Calu3 (cell line): ENCODE measurements around the gene TUBB1. TPM values are rescaled to one million over a fixed set of nuclear protein-coding genes. Genes with fewer than 3 reads are reported as not detected.

Experiments
- BruUV-seq: library from RNA; stranded (reverse); fragments of 400-500 nt; replicated peaks from 2 replicates; lab custom pipeline; 2021; lab: Mats Ljungman, UMichigan
- CTCF ChIA-PET: fragments of 300-600 bp; sonication (Branson Sonifier 250); formaldehyde crosslinking; loops from one replicate; lab custom pipeline; 2022; ENCODE audit warnings: antibody characterized with exemption; lab: Charles Lee
- DNase-seq: peaks from one replicate; pipeline ENCODE4 v3.0.0; 2022
- H3K27ac Mint-ChIP-seq: one replicate; pipeline ENCODE4 v1.8.0; 2022; ENCODE audit warnings: mixed read lengths; ENCODE audit not compliant: unreplicated experiment
- H3K27me3 Mint-ChIP-seq: one replicate; pipeline ENCODE4 v1.8.0; 2022; ENCODE audit warnings: mixed read lengths; ENCODE audit not compliant: unreplicated experiment
- H3K36me3 Mint-ChIP-seq: one replicate; pipeline ENCODE4 v1.8.0; 2022; ENCODE audit warnings: mild to moderate bottlenecking, moderate library complexity, mixed read lengths; ENCODE audit not compliant: insufficient read depth, unreplicated experiment
- H3K4me1 Mint-ChIP-seq: one replicate; pipeline ENCODE4 v1.8.0; 2022; ENCODE audit warnings: mild to moderate bottlenecking, low read depth, mixed read lengths; ENCODE audit not compliant: unreplicated experiment
- H3K4me3 Mint-ChIP-seq: one replicate; pipeline ENCODE4 v1.8.0; 2022; ENCODE audit warnings: mild to moderate bottlenecking, low read depth, moderate library complexity, mixed read lengths; ENCODE audit not compliant: unreplicated experiment
- H3K9me3 Mint-ChIP-seq: one replicate; pipeline ENCODE4 v1.8.0; 2022; ENCODE audit warnings: low read depth, mixed read lengths; ENCODE audit not compliant: unreplicated experiment
- intact Hi-C: fragments of 100-400 bp; cut with micrococcal nuclease; formaldehyde crosslinking; loops from one replicate; pipeline ENCODE4 v1.10.0; 2022; ENCODE audit not compliant: unreplicated experiment
- total RNA-seq: library from RNA; stranded (reverse); gene quantifications from 2 replicates; pipeline ENCODE4 v1.2.3, GENCODE V29; 2022
- TF ChIP-seq, protein P1 (sequence below): fragments of 200-600 bp; IDR thresholded peaks from one replicate; pipeline ENCODE4 v1.8.0; 2022; ENCODE audit warnings: antibody characterized with exemption; ENCODE audit not compliant: unreplicated experiment

The TUBB1 gene
- total RNA-seq, 1 experiment from 2014 or later, result not detected

DNA sequence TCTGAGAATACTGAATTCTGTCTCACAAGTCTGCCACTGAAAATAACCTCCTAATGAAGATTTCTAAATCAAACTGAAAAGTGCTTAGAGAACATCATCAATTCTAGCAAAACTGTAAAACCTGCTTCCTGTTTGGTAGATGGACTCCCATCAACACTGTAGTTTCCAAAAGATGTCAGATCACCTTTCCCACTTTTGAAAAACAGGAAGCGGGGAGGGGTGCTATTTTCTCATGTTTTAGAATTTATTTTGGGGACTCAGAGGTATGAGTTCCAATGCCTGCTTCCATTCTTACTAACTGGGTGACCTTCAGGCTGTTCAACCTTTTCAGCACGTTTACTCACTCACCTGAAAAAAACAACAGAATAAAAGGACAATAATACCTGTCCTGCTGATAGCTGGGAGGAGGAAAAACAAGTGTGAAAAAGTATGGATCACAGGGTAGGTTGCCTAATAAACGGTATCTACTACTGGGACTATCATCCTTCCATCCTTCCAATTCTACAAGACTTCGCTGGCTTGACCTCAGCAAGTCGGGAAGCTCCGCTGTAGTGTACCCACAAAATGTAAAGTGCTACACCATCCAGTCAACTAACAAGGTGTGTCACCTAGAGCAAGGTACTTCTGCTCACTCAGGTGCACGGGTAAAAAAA, 11.8 kb downstream of the TUBB1 start:
- Mint-ChIP-seq H3K4me3 (peak overlapping the region; percentile 95), H3K36me3 (peaks cover 93% of the 10 kb centered on the region), H3K27me3 (no peaks in the 10 kb centered on the region), H3K4me1 (peaks cover 55% of the 10 kb centered on the region), H3K27ac (peak overlapping the region; percentile 91), H3K9me3 (no peaks in the 10 kb centered on the region)
- TF ChIP-seq, protein P1, sequence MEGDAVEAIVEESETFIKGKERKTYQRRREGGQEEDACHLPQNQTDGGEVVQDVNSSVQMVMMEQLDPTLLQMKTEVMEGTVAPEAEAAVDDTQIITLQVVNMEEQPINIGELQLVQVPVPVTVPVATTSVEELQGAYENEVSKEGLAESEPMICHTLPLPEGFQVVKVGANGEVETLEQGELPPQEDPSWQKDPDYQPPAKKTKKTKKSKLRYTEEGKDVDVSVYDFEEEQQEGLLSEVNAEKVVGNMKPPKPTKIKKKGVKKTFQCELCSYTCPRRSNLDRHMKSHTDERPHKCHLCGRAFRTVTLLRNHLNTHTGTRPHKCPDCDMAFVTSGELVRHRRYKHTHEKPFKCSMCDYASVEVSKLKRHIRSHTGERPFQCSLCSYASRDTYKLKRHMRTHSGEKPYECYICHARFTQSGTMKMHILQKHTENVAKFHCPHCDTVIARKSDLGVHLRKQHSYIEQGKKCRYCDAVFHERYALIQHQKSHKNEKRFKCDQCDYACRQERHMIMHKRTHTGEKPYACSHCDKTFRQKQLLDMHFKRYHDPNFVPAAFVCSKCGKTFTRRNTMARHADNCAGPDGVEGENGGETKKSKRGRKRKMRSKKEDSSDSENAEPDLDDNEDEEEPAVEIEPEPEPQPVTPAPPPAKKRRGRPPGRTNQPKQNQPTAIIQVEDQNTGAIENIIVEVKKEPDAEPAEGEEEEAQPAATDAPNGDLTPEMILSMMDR, result no peak
- intact Hi-C loops, result loop anchor here (5.0 kb wide), 2 partner anchors 49 to 159 kb away; partner anchors contain the start of gene NELFCD
- TSS peak; percentile 37 for BruUV-seq
- DNase-seq, result no peak
- CTCF ChIA-PET, result interaction anchor here (1.2 to 2.5 kb wide), 2 partner anchors 14 to 161 kb away, joined by 4 to 11 read pairs; no protein-coding TSS in a partner anchor

DNA sequence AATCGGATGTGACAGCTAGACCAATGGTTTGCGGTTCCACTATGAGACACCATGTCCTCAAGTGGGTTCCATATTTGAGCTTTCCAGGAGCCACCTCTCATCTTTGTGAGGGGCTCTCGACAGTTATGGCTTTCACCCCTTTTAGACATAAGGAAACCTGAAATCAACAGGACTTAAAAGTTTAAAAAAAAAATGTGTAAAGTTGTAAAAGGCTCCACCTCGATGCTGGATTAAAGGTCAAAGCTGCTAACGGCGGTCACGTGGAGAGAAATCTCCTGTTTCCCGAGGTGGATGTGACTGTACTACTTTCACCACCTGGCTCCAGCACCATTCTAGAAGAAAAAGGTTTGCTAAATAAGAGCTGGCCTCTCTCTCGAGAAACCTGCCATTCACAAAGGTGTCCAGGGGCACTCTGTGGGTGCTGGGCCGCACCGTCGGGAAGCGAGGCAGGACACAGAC, 12.4 kb downstream of the TUBB1 start:
- intact Hi-C loops, result loop anchor here (5.0 kb wide), 2 partner anchors 49 to 159 kb away; partner anchors contain the start of gene NELFCD

DNA sequence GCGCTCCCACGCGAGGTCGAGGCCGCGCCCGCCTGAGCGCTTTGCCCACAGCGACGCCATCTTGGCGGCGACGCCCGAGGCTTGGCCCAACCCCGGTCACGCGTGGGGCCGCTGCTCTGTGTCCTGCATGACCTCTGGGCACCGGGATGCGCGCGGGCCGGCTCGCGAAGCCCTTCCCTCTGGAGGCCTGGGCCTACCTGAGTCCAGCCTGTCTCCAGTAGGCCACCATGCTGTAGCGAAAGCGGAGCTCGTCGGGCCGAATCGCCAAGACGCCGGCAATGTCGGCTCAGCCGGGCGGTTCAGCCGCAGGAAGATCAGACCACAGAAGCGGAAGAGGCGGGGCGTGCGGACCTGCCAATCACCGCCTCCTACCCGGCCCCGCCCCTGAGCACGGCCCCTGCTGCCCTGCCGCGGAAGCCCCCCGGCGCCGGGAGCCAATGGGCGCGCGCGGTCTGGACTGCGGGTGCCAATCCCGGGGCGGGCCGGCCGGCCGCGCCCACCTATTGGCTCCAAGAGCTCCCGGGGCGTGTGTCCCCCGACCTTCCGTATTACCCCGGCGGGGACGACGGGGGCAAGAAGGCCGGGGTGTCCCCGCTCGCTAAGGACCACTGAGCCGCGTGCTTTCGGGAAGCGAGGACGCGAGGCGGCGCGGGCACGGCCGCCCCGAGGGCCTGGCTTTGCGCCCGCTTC, 12.9 kb downstream of the TUBB1 start, which contains the start of gene ATP5F1E:
TSS of gene ATP5F1E (minus strand) at position 313 of the 690 bp plus-strand sequence. CDS start at position 229, 84 bp downstream.
- no TSS peak for BruUV-seq
- intact Hi-C loops, result loop anchor here (5.0 kb wide), 2 partner anchors 50 to 160 kb away; partner anchors contain the start of gene NELFCD
- H3K36me3 Mint-ChIP-seq, result peaks cover 91% of the 10 kb centered on the region
- no peaks in the 10 kb centered on the region for H3K27me3 Mint-ChIP-seq
- CTCF ChIA-PET, result interaction anchor here (0.6 to 2.5 kb wide), 8 partner anchors 10 to 168 kb away, joined by 3 to 11 read pairs (median 3); no protein-coding TSS in a partner anchor
- H3K9me3 Mint-ChIP-seq, result no peaks in the 10 kb centered on the region
- DNase-seq, result peak; percentile 100
- H3K4me3 Mint-ChIP-seq, result peak within 1 kb of the TSS; percentile 95
- peak within 1 kb of the TSS; percentile 91 for H3K27ac Mint-ChIP-seq
- TF ChIP-seq, protein P1, result no peak
- H3K4me1 Mint-ChIP-seq, result peaks cover 50% of the 10 kb centered on the region

More for the DNA sequence above, 12.4 kb downstream of the TUBB1 start:
- Mint-ChIP-seq H3K36me3 (peaks cover 91% of the 10 kb centered on the region), H3K9me3 (no peaks in the 10 kb centered on the region), H3K27me3 (no peaks in the 10 kb centered on the region), H3K27ac (peak overlapping the region; percentile 91), H3K4me3 (peak overlapping the region; percentile 95), H3K4me1 (peaks cover 55% of the 10 kb centered on the region)
- CTCF ChIA-PET, result interaction anchor here (1.2 to 2.5 kb wide), 3 partner anchors 12 to 161 kb away, joined by 4 to 11 read pairs (median 5); no protein-coding TSS in a partner anchor
- TF ChIP-seq, protein P1, result no peak
- DNase-seq, result no peak
- no TSS peak for BruUV-seq

DNA sequence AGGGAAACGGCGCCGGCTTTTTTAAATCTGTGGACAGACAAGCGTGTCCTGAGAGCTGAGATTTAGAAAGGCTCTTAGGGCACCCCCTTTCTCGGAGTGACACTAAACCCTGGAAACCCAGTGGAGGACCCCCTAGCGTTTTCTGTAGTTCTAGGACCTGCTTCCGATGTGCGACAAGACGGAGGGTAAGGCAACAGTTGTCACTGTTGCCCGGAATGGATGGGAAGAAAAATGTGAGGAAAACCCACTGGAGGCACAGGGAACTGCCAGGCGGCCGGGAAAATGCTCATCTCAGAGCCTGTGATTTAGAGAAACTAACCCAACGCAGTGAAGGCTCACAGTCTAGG, 13.5 kb downstream of the TUBB1 start:
- H3K9me3 Mint-ChIP-seq, result no peaks in the 10 kb centered on the region
- peaks cover 91% of the 10 kb centered on the region for H3K36me3 Mint-ChIP-seq
- H3K4me3 Mint-ChIP-seq, result peak overlapping the region; percentile 95
- TSS peak; percentile 99 for BruUV-seq
- CTCF ChIA-PET, result interaction anchor here (0.6 to 2.5 kb wide), 6 partner anchors 9 to 168 kb away, joined by 3 to 11 read pairs (median 3); no protein-coding TSS in a partner anchor
- H3K4me1 Mint-ChIP-seq, result peaks cover 45% of the 10 kb centered on the region
- TF ChIP-seq, protein P1, result peak; percentile 38
- intact Hi-C loops, result loop anchor here (5.0 kb wide), 2 partner anchors 50 to 160 kb away; partner anchors contain the start of gene NELFCD
- no peaks in the 10 kb centered on the region for H3K27me3 Mint-ChIP-seq
- DNase-seq, result no peak
- peak overlapping the region; percentile 91 for H3K27ac Mint-ChIP-seq
